Ovary (tissue), 9 donors: ENCODE results near the gene MOB4. TPM values are rescaled to one million over a fixed set of nuclear protein-coding genes. Genes with fewer than 3 reads are reported as not detected.

Experiments
- DNase-seq, 5 donors: peaks; one replicate each; pipeline ENCODE4 v3.0.0-alpha.2; 2019 to 2020
- H3K27ac ChIP-seq, 2 donors: fragments of 200-600 bp; one replicate each; pipeline versions ENCODE4 v1.5.1 to v1.8.0; 2019 to 2022
- H3K27me3 ChIP-seq: fragments of 200-600 bp; one replicate; pipeline ENCODE4 v1.8.0; 2022
- H3K36me3 ChIP-seq: fragments of 200-600 bp; sonication (generic); one replicate; pipeline ENCODE4 v1.5.1; 2019
- H3K4me1 ChIP-seq: one replicate; pipeline ENCODE4 v1.8.1; 2013; ENCODE audit warnings: mild to moderate bottlenecking, moderate library complexity; ENCODE audit not compliant: insufficient read depth
- H3K4me3 ChIP-seq: fragments of 200-600 bp; sonication (generic); one replicate; pipeline ENCODE4 v1.5.1; 2017
- H3K9me3 ChIP-seq, 2 donors: fragments of 200-600 bp in 1 of 2; sonication (generic) in 1 of 2; one replicate each; pipeline versions ENCODE4 v1.5.1 to v1.8.1; 2013 to 2019; ENCODE audit warnings: mild to moderate bottlenecking in 1 of 2, moderate library complexity in 1 of 2
- EP300 ChIP-seq: sonication (generic); formaldehyde crosslinking; IDR thresholded peaks from one replicate; pipeline ENCODE4 v1.6.1; 2017; ENCODE audit warnings: antibody characterized with exemption
- POLR2A ChIP-seq: fragments of 450-650 bp; IDR thresholded peaks from one replicate; pipeline ENCODE4 v1.6.1; 2017; ENCODE audit warnings: antibody characterized with exemption, mild to moderate bottlenecking, moderate library complexity
- WGBS, 3 donors: extraction: QIAGEN DNeasy Blood & Tissue Kit in 1 of 3; methylation state at CpG; one replicate each; pipeline versions ENCODE4 v1.1.5 to v1.1.7; 2013 to 2017; 5-methylcytosine and 5-hydroxymethylcytosine counted together
- intact Hi-C, 4 donors: fragments of 100-400 bp; cut with DNase I; formaldehyde crosslinking; loops; one replicate each; pipeline versions ENCODE4 v1.11.0 to v1.15.1; 2022 to 2023
- polyA plus RNA-seq, 2 donors: library from polyadenylated mRNA; stranded (reverse); fragments of 200-250 nt in 1 of 2; fragments of 350-450 nt in 1 of 2; fragmentation: Illumina TruSeq in 1 of 2; extraction: RNeasy Lipid Tissue Mini Kit (QIAGEN cat#74804) in 1 of 2; gene quantifications; one replicate each; pipeline ENCODE4 v1.2.3, GENCODE V29; 2013 to 2014
- total RNA-seq, 7 donors: library from RNA; depleted of rRNA in 2 of 7; stranded (reverse); fragments of >200 nt in 2 of 7; fragmentation: NEBNext Ultra II Directional in 3 of 7; extraction: Animal tissue kit (Norgen Biotek cat#: 25700) in 3 of 7; gene quantifications; one replicate each; pipeline versions ENCODE4 v1.1.0 to v1.2.4, GENCODE V29; 2016 to 2023
- TF ChIP-seq, protein P1 (sequence below), 3 donors: fragments of 450-650 bp in 2 of 3; fragments of 200-600 bp in 1 of 3; IDR thresholded peaks; one replicate each; pipeline versions ENCODE4 v1.5.1 to v1.8.0; 2016 to 2022; ENCODE audit warnings: antibody characterized with exemption in 3 of 3, mild to moderate bottlenecking in 1 of 3
- donor health status: DM: no; HTN: no; CAD: no; lungs with moderate emphysema.
- donor health status: DM: no; HTN: no; CAD: no.
- donor health status: Bipolar disorder and iron deficiency.
- donor health status: DM: yes; HTN: yes; CAD: no.
- donor health status: DM: no; HTN: no; CAD: no.
- donor health status: DM: yes; HTN: yes; CAD: no.

The MOB4 gene
- total and polyA plus RNA-seq, 9 donors: 18.7 to 36.2 (median 25.5) TPM

DNA sequence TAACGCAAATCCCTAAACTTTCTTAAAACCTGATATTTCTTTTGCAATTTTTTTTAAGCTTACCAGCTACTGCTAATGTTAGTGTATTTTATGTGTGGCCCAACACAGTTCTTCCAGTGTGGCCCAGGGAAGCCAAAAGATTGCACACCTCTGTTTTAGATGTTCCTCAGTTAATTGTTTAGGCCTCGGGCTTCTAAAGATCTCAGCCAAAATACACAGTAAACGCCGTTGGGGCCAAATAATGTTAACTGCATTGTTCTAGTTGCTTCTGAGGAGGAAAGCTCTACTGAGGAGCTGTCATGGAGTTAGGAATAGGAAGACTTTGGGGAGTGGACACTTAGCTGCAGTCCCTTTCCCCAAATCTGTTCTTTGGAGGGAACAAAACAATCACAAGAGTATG, 13.7 kb upstream of the MOB4 start:
- intact Hi-C loops: no loop called here
- 50 to 65% (median 54%) methylated on average over 4 of the region's 4 CpGs for WGBS, 3 donors
- no peak for DNase-seq
- H3K4me1 ChIP-seq: peaks cover 4% of the 10 kb centered on the region
- TF ChIP-seq POLR2A: no peak
- TF ChIP-seq EP300: no peak
- TF ChIP-seq, protein P1, sequence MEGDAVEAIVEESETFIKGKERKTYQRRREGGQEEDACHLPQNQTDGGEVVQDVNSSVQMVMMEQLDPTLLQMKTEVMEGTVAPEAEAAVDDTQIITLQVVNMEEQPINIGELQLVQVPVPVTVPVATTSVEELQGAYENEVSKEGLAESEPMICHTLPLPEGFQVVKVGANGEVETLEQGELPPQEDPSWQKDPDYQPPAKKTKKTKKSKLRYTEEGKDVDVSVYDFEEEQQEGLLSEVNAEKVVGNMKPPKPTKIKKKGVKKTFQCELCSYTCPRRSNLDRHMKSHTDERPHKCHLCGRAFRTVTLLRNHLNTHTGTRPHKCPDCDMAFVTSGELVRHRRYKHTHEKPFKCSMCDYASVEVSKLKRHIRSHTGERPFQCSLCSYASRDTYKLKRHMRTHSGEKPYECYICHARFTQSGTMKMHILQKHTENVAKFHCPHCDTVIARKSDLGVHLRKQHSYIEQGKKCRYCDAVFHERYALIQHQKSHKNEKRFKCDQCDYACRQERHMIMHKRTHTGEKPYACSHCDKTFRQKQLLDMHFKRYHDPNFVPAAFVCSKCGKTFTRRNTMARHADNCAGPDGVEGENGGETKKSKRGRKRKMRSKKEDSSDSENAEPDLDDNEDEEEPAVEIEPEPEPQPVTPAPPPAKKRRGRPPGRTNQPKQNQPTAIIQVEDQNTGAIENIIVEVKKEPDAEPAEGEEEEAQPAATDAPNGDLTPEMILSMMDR (IDR thresholded peaks at IDR 0.05): no peak
- no peak overlapping the region for H3K4me3 ChIP-seq
- no peaks in the 10 kb centered on the region for H3K36me3 ChIP-seq
- no peaks in the 10 kb centered on the region for H3K27me3 ChIP-seq
- H3K27ac ChIP-seq: no peak overlapping the region
- no peaks in the 10 kb centered on the region for H3K9me3 ChIP-seq

- H3K27ac ChIP-seq: no peak overlapping the region
- H3K9me3 ChIP-seq: no peaks in the 10 kb centered on the region
- H3K4me1 ChIP-seq: peaks cover 4% of the 10 kb centered on the region
- H3K27me3 ChIP-seq: no peaks in the 10 kb centered on the region
- H3K36me3 ChIP-seq: no peaks in the 10 kb centered on the region
- intact Hi-C loops: no loop called here
- DNase-seq: no peak
- TF ChIP-seq POLR2A: no peak
- no peak for TF ChIP-seq EP300
- TF ChIP-seq, protein P1 (IDR thresholded peaks at IDR 0.05): no peak
- 66 to 75% (median 67%) methylated on average over 4 of the region's 4 CpGs for WGBS, 3 donors
- no peak overlapping the region for H3K4me3 ChIP-seq
Measured at GRCh38 chr2:197502685-197503084, 13.2 kb upstream of the MOB4 start.

GRCh38 chr2:197504000-197504399, 11.9 kb upstream of the MOB4 start:
- Histone ChIP-seq H3K36me3 (no peaks in the 10 kb centered on the region), H3K4me3 (no peak overlapping the region), H3K27ac (no peak overlapping the region), H3K9me3 (no peaks in the 10 kb centered on the region), H3K4me1 (peaks cover 1% of the 10 kb centered on the region), H3K27me3 (no peaks in the 10 kb centered on the region)
- intact Hi-C loops: no loop called here
- TF ChIP-seq POLR2A (no peak), EP300 (no peak)
- TF ChIP-seq, protein P1 (IDR thresholded peaks at IDR 0.05): no peak
- 96 to 98% (median 98%) methylated on average over 2 of the region's 2 CpGs for WGBS, 3 donors
- DNase-seq: no peak

DNA sequence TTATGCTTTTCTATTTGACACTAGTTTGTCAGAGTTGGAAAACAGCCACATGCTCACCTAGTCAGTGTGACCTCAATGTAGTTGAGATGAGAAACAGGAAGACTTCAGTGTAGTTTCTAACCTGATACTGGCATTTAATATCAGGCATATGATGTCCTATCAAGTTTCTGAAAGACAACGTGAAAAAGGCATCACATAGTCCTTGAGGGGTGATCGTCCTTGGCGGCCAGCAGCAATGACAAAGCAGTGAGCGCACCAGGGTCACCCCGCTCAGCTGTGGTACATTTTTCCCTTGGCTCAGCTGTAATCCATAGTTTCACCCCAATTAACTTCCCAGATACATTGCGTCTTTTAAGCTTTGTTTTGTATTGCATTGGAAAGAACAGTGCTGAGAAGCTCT, 11.4 kb upstream of the MOB4 start:
- WGBS, 3 donors: 86 to 91% (median 88%) methylated on average over 6 of the region's 6 CpGs
- TF ChIP-seq EP300 (no peak), POLR2A (no peak)
- H3K4me1 ChIP-seq: peaks cover 1% of the 10 kb centered on the region

GRCh38 chr2:197506658-197507057, 9.2 kb upstream of the MOB4 start:
- DNase-seq: no peak
- H3K27ac ChIP-seq: no peak overlapping the region
- H3K27me3 ChIP-seq: no peaks in the 10 kb centered on the region
- H3K4me1 ChIP-seq: no peaks in the 10 kb centered on the region
- no peaks in the 10 kb centered on the region for H3K36me3 ChIP-seq
- intact Hi-C loops: no loop called here
- no peak overlapping the region for H3K4me3 ChIP-seq
- TF ChIP-seq, protein P1 (IDR thresholded peaks at IDR 0.05): no peak
- no peak for TF ChIP-seq EP300
- no peak for TF ChIP-seq POLR2A
- H3K9me3 ChIP-seq: no peaks in the 10 kb centered on the region
- WGBS, 3 donors: 63 to 79% (median 69%) methylated on average over 5 of the region's 5 CpGs

More for the DNA sequence above, 11.4 kb upstream of the MOB4 start:
- no peak overlapping the region for H3K4me3 ChIP-seq
- H3K27me3 ChIP-seq: no peaks in the 10 kb centered on the region
- no peaks in the 10 kb centered on the region for H3K9me3 ChIP-seq
- H3K27ac ChIP-seq: no peak overlapping the region
- H3K36me3 ChIP-seq: no peaks in the 10 kb centered on the region
- intact Hi-C loops: no loop called here
- no peak for DNase-seq
